Measurements from ENCODE around the gene KCNH3. TPM values are rescaled to one million over a fixed set of nuclear protein-coding genes. Genes with fewer than 3 reads are reported as not detected.

KCNH3 gene
- total RNA-seq, 2 experiments from 2014 or later: 1.9 to 2.3 TPM

GRCh38 chr12:49562831-49563230, 24.0 kb downstream of the KCNH3 start:
- H3K9me3 Mint-ChIP-seq: no peaks in the 10 kb centered on the region
- peaks cover 56% of the 10 kb centered on the region for H3K36me3 Mint-ChIP-seq (ENCODE audit: low read depth)
- H3K4me1 Mint-ChIP-seq: peaks cover 64% of the 10 kb centered on the region
- no peaks in the 10 kb centered on the region for H3K27me3 Mint-ChIP-seq
- no peak overlapping the region for H3K27ac Mint-ChIP-seq
- DNase-seq: no peak
- ChIA-PET POLR2A (no interaction called here), CTCF (interaction anchor here (0.9 to 1.4 kb wide), 2 partner anchors 18 to 265 kb away, joined by 3 to 4 read pairs; no protein-coding TSS in a partner anchor)
- H3K4me3 Mint-ChIP-seq: no peak overlapping the region

- Mint-ChIP-seq H3K4me1 (peaks cover 71% of the 10 kb centered on the region), H3K4me3 (peak overlapping the region; percentile 91), H3K27ac (peak overlapping the region; percentile 88), H3K36me3 (ENCODE audit: low read depth) (peaks cover 47% of the 10 kb centered on the region), H3K27me3 (no peaks in the 10 kb centered on the region), H3K9me3 (no peaks in the 10 kb centered on the region)
- ChIA-PET CTCF (interaction anchor here (0.9 to 1.5 kb wide), 6 partner anchors 12 to 265 kb away, joined by 3 to 5 read pairs (median 3); no protein-coding TSS in a partner anchor), POLR2A (no interaction called here)
- DNase-seq: no peak
Measured at GRCh38 chr12:49563951-49564685, 25.3 kb downstream of the KCNH3 start.

DNA sequence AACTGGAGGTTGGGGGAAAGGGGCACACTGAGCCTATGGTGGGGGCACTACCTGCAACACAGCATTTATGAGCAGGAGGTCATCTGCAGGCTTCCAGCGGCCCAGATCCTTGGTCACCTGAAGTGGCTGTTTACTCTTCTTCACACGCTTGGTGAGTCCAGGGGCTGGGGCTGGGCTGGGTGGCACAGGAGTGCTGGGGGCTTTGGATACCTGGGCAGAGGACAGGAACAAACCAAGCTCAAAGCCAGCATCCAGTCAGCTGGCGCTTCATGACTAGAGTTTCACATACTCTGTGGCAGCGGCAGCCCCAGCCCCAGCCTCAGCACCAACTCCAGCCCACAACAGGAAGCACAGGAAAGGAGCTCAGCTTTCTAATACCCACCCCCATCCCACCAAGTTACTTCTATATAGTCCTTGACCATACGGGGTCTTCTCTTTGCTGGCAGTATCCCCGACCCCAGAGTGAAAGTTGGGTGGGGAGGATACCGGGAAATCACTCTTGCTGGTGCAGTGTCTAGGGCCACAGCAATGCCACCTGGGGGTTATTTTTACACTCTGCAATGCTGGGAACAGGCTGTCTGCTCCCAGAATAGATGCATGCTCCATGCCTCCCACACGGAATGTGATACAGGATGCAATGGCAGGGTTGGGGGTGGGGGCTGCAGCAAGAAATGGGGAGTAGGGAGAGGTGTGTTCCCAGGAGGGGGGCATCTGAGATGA, 26.0 kb downstream of the KCNH3 start:
- POLR2A ChIA-PET: interaction anchor here (0.6 kb wide), 1 partner anchor 29 kb away, joined by 4 read pairs; no protein-coding TSS in a partner anchor
- peak; percentile 48 for DNase-seq
- Mint-ChIP-seq H3K27me3 (no peaks in the 10 kb centered on the region), H3K4me1 (peaks cover 70% of the 10 kb centered on the region), H3K4me3 (peak overlapping the region; percentile 91), H3K36me3 (ENCODE audit: low read depth) (peaks cover 44% of the 10 kb centered on the region), H3K9me3 (no peaks in the 10 kb centered on the region), H3K27ac (peak overlapping the region; percentile 88)
- CTCF ChIA-PET: interaction anchor here (0.9 to 1.5 kb wide), 4 partner anchors 12 to 265 kb away, joined by 3 to 5 read pairs (median 3); no protein-coding TSS in a partner anchor

DNA sequence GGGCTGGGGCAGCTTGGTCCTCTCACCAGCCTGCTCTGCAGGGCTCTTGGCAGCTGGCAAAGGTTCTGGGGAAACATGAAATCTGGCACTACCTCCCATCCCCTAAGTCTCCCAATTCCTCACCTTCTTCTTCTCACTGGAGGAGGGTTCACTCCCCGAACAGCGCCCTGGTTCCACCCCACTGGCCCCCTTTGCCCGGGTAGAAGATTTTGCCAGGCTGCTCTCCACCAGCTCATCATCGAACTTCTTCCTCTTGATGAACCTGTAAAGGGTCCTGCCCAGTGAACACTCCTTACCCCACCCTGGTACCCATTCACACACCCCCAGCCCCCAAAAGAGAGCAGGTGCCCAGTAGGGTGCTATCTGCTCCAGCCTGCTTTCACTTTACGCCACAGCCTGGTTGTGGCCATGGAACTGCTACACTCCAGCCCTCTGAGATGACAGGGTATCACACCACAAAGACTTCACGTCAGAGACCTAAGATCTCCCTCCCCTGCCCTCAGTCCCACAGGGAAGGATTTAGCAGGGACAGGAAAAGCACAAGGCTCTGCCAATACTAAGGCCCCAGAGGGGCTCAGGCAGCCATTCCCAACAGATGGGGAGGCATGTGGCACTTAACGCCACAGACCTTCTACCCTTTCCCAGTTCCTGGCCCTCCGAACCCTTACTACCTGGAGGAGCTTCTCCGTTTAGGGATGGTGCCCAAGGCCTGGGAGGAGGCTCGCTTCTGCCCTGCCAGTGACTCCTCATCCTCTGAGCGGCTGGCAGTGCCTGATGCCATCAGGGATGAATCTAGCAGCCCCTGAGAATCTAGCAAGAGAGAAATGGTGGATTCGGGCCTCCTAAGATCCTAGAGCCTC, 26.8 kb downstream of the KCNH3 start:
- H3K27ac Mint-ChIP-seq: peak overlapping the region; percentile 88
- CTCF ChIA-PET: interaction anchor here (1.3 to 1.8 kb wide), 3 partner anchors 13 to 27 kb away, joined by 3 to 5 read pairs (median 3); partner anchors contain the start of gene KCNH3
- no peaks in the 10 kb centered on the region for H3K27me3 Mint-ChIP-seq
- POLR2A ChIA-PET: interaction anchor here (0.6 kb wide), 1 partner anchor 30 kb away, joined by 4 read pairs; no protein-coding TSS in a partner anchor
- peaks cover 72% of the 10 kb centered on the region for H3K4me1 Mint-ChIP-seq
- peaks cover 38% of the 10 kb centered on the region for H3K36me3 Mint-ChIP-seq (ENCODE audit: low read depth)
- H3K9me3 Mint-ChIP-seq: no peaks in the 10 kb centered on the region
- DNase-seq: no peak
- peak overlapping the region; percentile 91 for H3K4me3 Mint-ChIP-seq

DNA sequence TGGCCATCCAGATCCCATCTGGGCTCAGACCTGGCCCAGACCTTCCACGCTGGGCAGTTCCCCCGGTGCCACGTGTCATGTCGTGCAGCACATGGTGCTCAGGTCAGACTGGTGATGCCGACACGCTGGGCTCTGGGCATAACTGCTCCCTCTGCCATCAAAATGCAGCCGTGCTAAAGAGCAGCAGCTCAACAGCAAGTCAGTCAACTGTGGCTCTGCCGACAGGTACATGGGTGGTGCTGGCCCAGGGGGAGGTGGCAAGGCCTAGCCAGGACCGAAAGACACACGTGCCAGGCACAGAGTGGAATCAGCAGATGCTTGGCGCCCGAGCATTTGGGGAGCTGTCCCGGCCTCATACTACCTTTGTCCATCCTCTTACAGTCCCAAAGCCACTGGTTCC, 27.5 kb downstream of the KCNH3 start:
- Mint-ChIP-seq H3K27me3 (no peaks in the 10 kb centered on the region), H3K27ac (peak overlapping the region; percentile 99), H3K4me3 (peak overlapping the region; percentile 91), H3K4me1 (peaks cover 70% of the 10 kb centered on the region), H3K36me3 (ENCODE audit: low read depth) (peaks cover 35% of the 10 kb centered on the region), H3K9me3 (no peaks in the 10 kb centered on the region)
- DNase-seq: no peak
- ChIA-PET POLR2A (no interaction called here), CTCF (interaction anchor here (0.6 to 1.8 kb wide), 5 partner anchors 8 to 560 kb away, joined by 3 to 5 read pairs (median 3); partner anchors contain the start of gene KCNH3)

GRCh38 chr12:49567302-49567610, 28.4 kb downstream of the KCNH3 start:
- peaks cover 32% of the 10 kb centered on the region for H3K36me3 Mint-ChIP-seq (ENCODE audit: low read depth)
- ChIA-PET CTCF (interaction anchor here (0.6 to 1.8 kb wide), 8 partner anchors 9 to 559 kb away, joined by 3 to 5 read pairs (median 3); no protein-coding TSS in a partner anchor), POLR2A (no interaction called here)
- DNase-seq: no peak
- peak overlapping the region; percentile 91 for H3K4me3 Mint-ChIP-seq
- H3K4me1 Mint-ChIP-seq: peaks cover 65% of the 10 kb centered on the region
- H3K27me3 Mint-ChIP-seq: no peaks in the 10 kb centered on the region
- peak overlapping the region; percentile 99 for H3K27ac Mint-ChIP-seq
- H3K9me3 Mint-ChIP-seq: no peaks in the 10 kb centered on the region

- H3K4me3 Mint-ChIP-seq: peak within 1 kb of the TSS; percentile 91
- H3K27ac Mint-ChIP-seq: peak within 1 kb of the TSS; percentile 99
- H3K27me3 Mint-ChIP-seq: no peaks in the 10 kb centered on the region
- CTCF ChIA-PET: interaction anchor here (0.8 to 5.4 kb wide), 7 partner anchors 8 to 220 kb away, joined by 3 to 22 read pairs (median 3); no protein-coding TSS in a partner anchor
- POLR2A ChIA-PET: no interaction called here
- peaks cover 26% of the 10 kb centered on the region for H3K36me3 Mint-ChIP-seq (ENCODE audit: low read depth)
- peaks cover 63% of the 10 kb centered on the region for H3K4me1 Mint-ChIP-seq
- peak; percentile 93 for DNase-seq
- H3K9me3 Mint-ChIP-seq: no peaks in the 10 kb centered on the region
Measured at GRCh38 chr12:49567611-49568441, 29.0 kb downstream of the KCNH3 start, which contains the start of gene MCRS1. Gene MCRS1 (minus strand): TSS chr12:49568142. CDS start chr12:49566731, 1,411 bp downstream.

DNA sequence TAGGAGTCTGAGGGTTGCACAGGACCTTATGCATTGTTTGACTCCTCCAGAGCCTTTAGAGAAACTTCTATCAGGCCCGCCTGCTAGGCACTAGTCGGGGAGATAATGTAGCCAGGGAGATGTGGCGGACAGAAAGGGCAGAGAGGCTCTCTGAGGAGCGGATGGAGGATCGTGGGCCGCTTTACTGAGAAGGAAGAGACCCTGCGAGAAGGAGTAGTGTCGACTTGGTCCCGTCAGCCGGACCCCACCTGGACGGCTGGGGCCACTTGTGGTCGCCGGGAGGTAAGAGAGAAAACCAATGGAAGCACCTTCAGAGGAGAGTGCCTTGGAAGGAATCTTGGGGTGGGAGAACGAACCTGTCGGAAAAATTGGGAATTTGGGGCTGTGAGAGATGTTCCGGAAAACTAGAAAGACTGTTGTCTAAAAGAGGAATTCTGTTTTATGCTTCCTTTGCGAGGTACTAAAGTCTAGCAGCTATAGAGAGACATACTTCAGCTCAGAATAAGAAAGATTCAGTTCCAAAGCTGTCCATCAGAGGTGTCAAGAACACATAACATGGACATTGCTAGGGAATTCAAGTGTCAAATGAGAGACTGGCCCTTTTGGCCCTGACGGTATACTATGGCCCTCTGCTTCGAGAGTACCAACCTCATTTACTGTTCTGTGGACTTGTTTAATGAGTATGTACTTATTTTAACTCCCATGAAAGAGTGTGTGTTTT, 29.8 kb downstream of the KCNH3 start:
- peak overlapping the region; percentile 91 for H3K4me3 Mint-ChIP-seq
- H3K27ac Mint-ChIP-seq: peak overlapping the region; percentile 99
- no peaks in the 10 kb centered on the region for H3K9me3 Mint-ChIP-seq
- H3K36me3 Mint-ChIP-seq (ENCODE audit: low read depth): peaks cover 23% of the 10 kb centered on the region
- ChIA-PET CTCF (interaction anchor here (0.6 to 5.4 kb wide), 3 partner anchors 9 to 379 kb away, joined by 3 to 22 read pairs (median 3); no protein-coding TSS in a partner anchor), POLR2A (interaction anchor here (0.6 kb wide), 1 partner anchor 945 kb away, joined by 7 read pairs; no protein-coding TSS in a partner anchor)
- DNase-seq: no peak
- peaks cover 55% of the 10 kb centered on the region for H3K4me1 Mint-ChIP-seq
- H3K27me3 Mint-ChIP-seq: no peaks in the 10 kb centered on the region

DNA sequence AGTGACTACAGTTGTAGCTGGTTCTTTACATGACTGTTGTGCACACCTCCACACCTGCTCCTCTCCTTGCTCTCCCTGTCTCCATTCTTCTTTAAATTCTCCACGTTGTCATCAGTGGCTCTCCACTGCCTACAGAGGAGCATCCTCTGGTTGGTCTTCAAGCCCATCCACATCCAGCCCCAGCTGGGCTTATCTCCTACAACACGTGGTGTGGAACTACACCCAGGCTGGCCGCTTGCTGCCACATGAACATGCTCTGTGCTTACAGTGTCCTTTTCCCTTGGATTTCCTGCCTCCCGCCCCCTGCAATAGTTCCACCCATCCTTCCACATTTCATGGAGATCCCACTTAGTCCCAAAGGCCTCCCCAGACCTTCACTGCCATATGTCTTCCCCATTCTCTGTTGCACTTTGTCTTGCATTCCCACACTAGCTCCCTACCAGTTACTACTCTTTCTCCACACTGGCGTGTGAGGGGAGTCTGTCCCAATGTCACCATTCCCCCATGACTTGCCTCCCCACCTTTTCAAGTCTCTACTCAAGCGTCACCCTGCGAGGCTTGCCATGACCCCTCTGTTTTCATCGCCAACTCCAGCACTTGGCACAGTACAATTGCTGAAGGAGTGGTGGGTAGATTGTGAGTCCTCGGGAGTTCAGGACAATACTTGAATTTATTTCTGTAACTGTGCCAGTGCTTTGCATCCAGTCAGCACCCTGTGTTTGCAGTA, 38.9 kb downstream of the KCNH3 start:
- no peak overlapping the region for H3K27ac Mint-ChIP-seq
- DNase-seq: no peak
- H3K4me3 Mint-ChIP-seq: no peak overlapping the region
- ChIA-PET CTCF (interaction anchor here (1.0 to 4.0 kb wide), 4 partner anchors 7 to 219 kb away, joined by 3 to 22 read pairs (median 4); no protein-coding TSS in a partner anchor), POLR2A (no interaction called here)
- no peaks in the 10 kb centered on the region for H3K9me3 Mint-ChIP-seq
- H3K27me3 Mint-ChIP-seq: no peaks in the 10 kb centered on the region
- peaks cover 4% of the 10 kb centered on the region for H3K36me3 Mint-ChIP-seq (ENCODE audit: low read depth)
- peaks cover 22% of the 10 kb centered on the region for H3K4me1 Mint-ChIP-seq

DNA sequence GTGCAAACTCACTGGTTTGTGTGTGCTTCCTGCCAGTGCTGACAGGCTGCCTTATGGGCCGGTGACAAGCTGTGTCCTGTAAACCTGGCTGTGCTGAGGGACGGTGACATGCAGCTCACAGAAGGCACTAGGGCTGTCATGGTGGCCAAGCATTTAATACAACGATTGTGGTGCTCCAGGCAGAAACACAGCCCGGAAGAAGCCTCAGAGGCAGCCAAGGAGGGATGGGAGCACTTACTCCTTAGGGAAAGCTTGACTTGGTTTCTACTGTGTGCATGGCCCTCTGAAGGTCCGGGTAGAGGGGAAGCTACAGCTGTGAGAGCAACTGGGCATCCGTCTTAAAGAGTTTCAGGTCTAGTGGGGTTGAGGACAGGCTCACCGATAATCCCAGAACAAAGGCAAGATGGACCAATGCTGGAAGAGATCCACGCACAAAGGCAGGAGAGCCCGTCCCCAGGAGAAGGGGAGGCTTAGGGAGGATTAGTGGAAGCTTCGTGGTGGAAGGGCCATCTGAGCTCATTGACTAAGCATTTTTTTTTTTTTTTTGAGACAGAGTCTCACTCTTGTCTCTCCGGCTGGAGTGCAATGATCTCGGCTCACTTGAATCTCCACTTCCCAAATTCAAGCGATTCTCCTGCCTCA, 39.8 kb downstream of the KCNH3 start:
- DNase-seq: no peak
- CTCF ChIA-PET: interaction anchor here (0.6 to 4.0 kb wide), 8 partner anchors 8 to 220 kb away, joined by 3 to 22 read pairs (median 3); partner anchors contain the start of gene SPATS2
- Mint-ChIP-seq H3K9me3 (no peaks in the 10 kb centered on the region), H3K27ac (no peak overlapping the region), H3K4me3 (no peak overlapping the region), H3K4me1 (peaks cover 22% of the 10 kb centered on the region), H3K27me3 (no peaks in the 10 kb centered on the region), H3K36me3 (ENCODE audit: low read depth) (peaks cover 2% of the 10 kb centered on the region)
- POLR2A ChIA-PET: no interaction called here

All from activated CD4-positive, alpha-beta T cell treated with anti-CD3 and anti-CD28 coated beads, Interleukin-2, amount 10 ng/mL, durations not matched to agents 7 days and 5 days (primary cell).